Trophoblast cell (in vitro differentiated cells and primary cell): ENCODE results near the gene MYL9.
"Not testable (repeated sequence)": the region's sequence is repeated elsewhere in the genome, so short reads cannot be mapped to it uniquely, and the experiment has no call there.

Experiments
- DNase-seq, 2 donors: peaks; one replicate each; pipeline ENCODE4 v3.0.0-alpha.2; 2016
- H2AFZ ChIP-seq: 2 replicates; pipeline ENCODE4 v1.6.1; 2013; ENCODE audit warnings: low read length, moderate library complexity, mild to moderate bottlenecking; ENCODE audit not compliant: insufficient read depth, poor library complexity
- H2AK5ac ChIP-seq: 2 replicates; pipeline ENCODE4 v1.6.1; 2013; ENCODE audit warnings: mild to moderate bottlenecking, low read length
- H2BK120ac ChIP-seq: 2 replicates; pipeline ENCODE4 v1.6.1; 2013; ENCODE audit warnings: low read length, mild to moderate bottlenecking, moderate library complexity; ENCODE audit not compliant: insufficient read depth, poor library complexity
- H2BK12ac ChIP-seq: 2 replicates; pipeline ENCODE4 v1.6.1; 2013; ENCODE audit warnings: mild to moderate bottlenecking, low read length, moderate library complexity
- H2BK5ac ChIP-seq: 2 replicates; pipeline ENCODE4 v1.6.1; 2013; ENCODE audit warnings: low read length, low read depth, moderate library complexity, mild to moderate bottlenecking; ENCODE audit not compliant: poor library complexity
- H3K14ac ChIP-seq: 2 replicates; pipeline ENCODE4 v1.6.1; 2013; ENCODE audit warnings: mild to moderate bottlenecking, low read length
- H3K18ac ChIP-seq: 2 replicates; pipeline ENCODE4 v1.6.1; 2013; ENCODE audit warnings: mild to moderate bottlenecking, low read length
- H3K23ac ChIP-seq: 2 replicates; pipeline ENCODE4 v1.6.1; 2013; ENCODE audit warnings: low read length
- H3K27ac ChIP-seq: 2 replicates; pipeline ENCODE4 v1.5.1; 2013; ENCODE audit warnings: low read depth, mild to moderate bottlenecking, inconsistent platforms, low read length, moderate library complexity
- H3K27me3 ChIP-seq: 2 replicates; pipeline ENCODE4 v1.6.1; 2013; ENCODE audit warnings: inconsistent platforms, mild to moderate bottlenecking, low read length, moderate library complexity; ENCODE audit not compliant: insufficient read depth
- H3K36me3 ChIP-seq, 2 experiments: 1 replicate in 1 of 2; 2 replicates in 1 of 2; pipeline ENCODE4 v1.6.1; 2013; ENCODE audit warnings: low read length in 2 of 2, mild to moderate bottlenecking in 2 of 2, moderate library complexity in 1 of 2; ENCODE audit not compliant: insufficient read depth in 2 of 2, control insufficient read depth in 1 of 2
- H3K4ac ChIP-seq: 2 replicates; pipeline ENCODE4 v1.6.1; 2013; ENCODE audit warnings: low read depth, mild to moderate bottlenecking, low read length, moderate library complexity
- H3K4me1 ChIP-seq, 2 experiments: 1 replicate in 1 of 2; 2 replicates in 1 of 2; pipeline ENCODE4 v1.6.1; 2013; ENCODE audit warnings: low read length in 2 of 2, mild to moderate bottlenecking in 2 of 2, moderate library complexity in 1 of 2; ENCODE audit not compliant: insufficient read depth in 2 of 2, control insufficient read depth in 1 of 2
- H3K4me2 ChIP-seq: 2 replicates; pipeline ENCODE4 v1.6.1; 2013; ENCODE audit warnings: inconsistent platforms, mild to moderate bottlenecking, low read length, moderate library complexity
- H3K4me3 ChIP-seq: 2 replicates; pipeline ENCODE4 v1.5.1; 2013; ENCODE audit warnings: mild to moderate bottlenecking, low read depth, low read length, inconsistent platforms
- H3K79me1 ChIP-seq: one replicate; pipeline ENCODE4 v1.6.1; 2013; ENCODE audit warnings: low read length
- H3K79me2 ChIP-seq: 2 replicates; pipeline ENCODE4 v1.6.1; 2013; ENCODE audit warnings: low read length, mild to moderate bottlenecking; ENCODE audit not compliant: control insufficient read depth, insufficient read depth, poor library complexity
- H3K9ac ChIP-seq: 2 replicates; pipeline ENCODE4 v1.6.1; 2013; ENCODE audit warnings: mild to moderate bottlenecking, low read length
- H3K9me3 ChIP-seq: 2 replicates; pipeline ENCODE4 v1.6.1; 2013; ENCODE audit warnings: low read depth, mild to moderate bottlenecking, control low read depth, inconsistent platforms, low read length; ENCODE audit not compliant: insufficient read depth
- H4K12ac ChIP-seq: 2 replicates; pipeline ENCODE4 v1.6.1; 2013; ENCODE audit warnings: low read depth, mild to moderate bottlenecking, low read length, moderate library complexity
- H4K8ac ChIP-seq: 2 replicates; pipeline ENCODE4 v1.6.1; 2013; ENCODE audit warnings: low read depth, mild to moderate bottlenecking, low read length, moderate library complexity
- H4K91ac ChIP-seq: one replicate; pipeline ENCODE4 v1.6.1; 2013; ENCODE audit warnings: low read depth, mild to moderate bottlenecking, low read length, moderate library complexity
- WGBS: extraction: QIAGEN DNeasy Blood & Tissue Kit; methylation state at CpG from one replicate; pipeline ENCODE4 v1.1.7; 2013; ENCODE audit warnings: missing lambda C conversion rate; ENCODE audit not compliant: insufficient read length, insufficient coverage; ENCODE audit errors: extremely low coverage; 5-methylcytosine and 5-hydroxymethylcytosine counted together

MYL9 gene

DNA sequence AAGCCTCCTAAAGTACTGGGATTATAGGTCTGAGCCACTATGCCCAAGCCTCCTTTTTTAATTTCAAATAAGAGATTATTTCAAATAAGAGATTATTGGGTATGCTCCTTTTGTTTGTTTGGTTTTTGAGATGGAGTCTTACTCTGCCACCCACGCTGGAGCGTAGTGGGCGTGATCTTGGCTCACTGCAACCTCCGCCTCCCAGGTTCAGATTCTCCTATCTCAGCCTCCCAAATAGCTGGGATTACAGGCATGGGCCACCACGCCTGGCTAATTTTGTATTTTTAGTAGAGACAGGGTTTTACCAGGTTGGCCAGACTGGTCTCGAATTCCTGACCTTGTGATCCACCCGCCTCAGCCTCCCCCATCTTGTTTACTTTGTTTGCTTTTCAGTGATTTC lies 18.9 kb upstream of the MYL9 start:
- not testable (repeated sequence) for H2BK5ac ChIP-seq, H2BK120ac ChIP-seq, H3K9ac ChIP-seq, H3K14ac ChIP-seq, H3K79me2 ChIP-seq, H3K4me2 ChIP-seq, H4K8ac ChIP-seq, H2AFZ ChIP-seq, H2BK12ac ChIP-seq, H3K4me1 ChIP-seq, H3K79me1 ChIP-seq, H3K18ac ChIP-seq, H3K23ac ChIP-seq, H2AK5ac ChIP-seq, H4K91ac ChIP-seq, H4K12ac ChIP-seq, H3K27me3 ChIP-seq, H3K4ac ChIP-seq, H3K4me3 ChIP-seq, DNase-seq, H3K27ac ChIP-seq, H3K9me3 ChIP-seq
- WGBS = no CpG with 5 or more reads among the region's 7 CpGs
- H3K36me3 ChIP-seq = peaks cover 60 to 61% of the 10 kb centered on the region in 2 experiments

- H3K4me1 ChIP-seq = no peaks in the 10 kb centered on the region
- no peak overlapping the region for H2BK120ac ChIP-seq
- no peak overlapping the region for H2BK12ac ChIP-seq
- no peak overlapping the region for H4K8ac ChIP-seq
- H4K12ac ChIP-seq = no peak overlapping the region
- no peak overlapping the region for H3K4me2 ChIP-seq
- no peak overlapping the region for H3K4me3 ChIP-seq
- no peak overlapping the region for H2BK5ac ChIP-seq
- WGBS = no CpG with 5 or more reads among the region's 3 CpGs
- H2AK5ac ChIP-seq = no peak overlapping the region
- DNase-seq = no peak
- H3K27ac ChIP-seq = no peak overlapping the region
- peaks cover 66% of the 10 kb centered on the region in 2 experiments for H3K36me3 ChIP-seq
- H3K9me3 ChIP-seq = no peaks in the 10 kb centered on the region
- no peaks in the 10 kb centered on the region for H3K79me2 ChIP-seq
- H3K14ac ChIP-seq = no peak overlapping the region
- no peak overlapping the region for H3K9ac ChIP-seq
- no peak overlapping the region for H2AFZ ChIP-seq
- no peaks in the 10 kb centered on the region for H3K79me1 ChIP-seq
- H3K4ac ChIP-seq = no peak overlapping the region
- H4K91ac ChIP-seq = no peak overlapping the region
- H3K18ac ChIP-seq = no peak overlapping the region
- H3K27me3 ChIP-seq = no peaks in the 10 kb centered on the region
- H3K23ac ChIP-seq = no peak overlapping the region
Measured at GRCh38 chr20:36523341-36523740, 18.0 kb upstream of the MYL9 start.

DNA sequence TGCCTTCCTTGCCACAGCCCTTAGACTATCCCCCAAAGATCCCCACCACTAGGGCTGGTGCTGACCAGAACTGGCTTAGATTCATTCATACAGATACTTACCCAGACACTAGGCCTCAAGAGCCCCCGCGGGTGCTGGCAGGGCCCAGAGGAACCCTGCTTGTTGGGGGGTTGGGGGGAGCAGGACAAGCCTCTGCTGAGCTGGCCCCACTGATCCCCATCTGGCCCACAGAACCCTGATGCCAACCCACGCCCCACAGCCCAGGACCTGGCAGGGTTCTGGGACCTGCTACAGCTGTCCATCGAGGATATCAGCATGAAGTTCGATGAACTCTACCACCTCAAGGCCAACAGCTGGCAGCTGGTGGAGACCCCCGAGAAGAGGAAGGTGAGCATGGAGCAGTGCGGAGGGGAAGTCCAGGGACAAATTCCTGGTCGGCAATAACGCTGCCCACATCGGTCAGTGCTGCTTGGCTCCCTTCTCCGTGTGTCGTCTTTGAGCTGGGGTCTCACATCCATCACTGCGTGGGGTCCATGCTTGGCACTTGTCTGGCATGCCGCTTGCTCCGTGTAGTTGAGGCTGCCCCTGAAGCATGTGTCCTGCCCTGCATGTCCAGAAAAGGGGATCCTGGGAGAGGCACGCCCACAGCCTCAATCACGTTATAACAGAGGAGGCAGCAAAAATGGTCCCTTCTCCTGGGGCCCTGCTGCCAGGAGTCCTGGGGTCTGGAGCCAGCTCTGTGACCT lies 15.5 kb upstream of the MYL9 start:
- no peak overlapping the region for H3K23ac ChIP-seq
- H2BK120ac ChIP-seq = no peak overlapping the region
- H3K14ac ChIP-seq = no peak overlapping the region
- H3K9ac ChIP-seq = no peak overlapping the region
- no peak for DNase-seq
- no CpG with 5 or more reads among the region's 17 CpGs for WGBS
- no peak overlapping the region for H3K4ac ChIP-seq
- no peaks in the 10 kb centered on the region for H3K27me3 ChIP-seq
- H2AK5ac ChIP-seq = no peak overlapping the region
- no peak overlapping the region for H4K12ac ChIP-seq
- no peak overlapping the region for H4K91ac ChIP-seq
- no peak overlapping the region for H2BK12ac ChIP-seq
- H3K9me3 ChIP-seq = no peaks in the 10 kb centered on the region
- no peak overlapping the region for H2AFZ ChIP-seq
- no peak overlapping the region for H3K18ac ChIP-seq
- no peak overlapping the region for H4K8ac ChIP-seq
- no peaks in the 10 kb centered on the region for H3K4me1 ChIP-seq
- no peaks in the 10 kb centered on the region for H3K79me1 ChIP-seq
- no peak overlapping the region for H3K4me3 ChIP-seq
- peaks cover 68 to 69% of the 10 kb centered on the region in 2 experiments for H3K36me3 ChIP-seq
- no peaks in the 10 kb centered on the region for H3K79me2 ChIP-seq
- H3K27ac ChIP-seq = no peak overlapping the region
- H3K4me2 ChIP-seq = no peak overlapping the region
- H2BK5ac ChIP-seq = no peak overlapping the region

DNA sequence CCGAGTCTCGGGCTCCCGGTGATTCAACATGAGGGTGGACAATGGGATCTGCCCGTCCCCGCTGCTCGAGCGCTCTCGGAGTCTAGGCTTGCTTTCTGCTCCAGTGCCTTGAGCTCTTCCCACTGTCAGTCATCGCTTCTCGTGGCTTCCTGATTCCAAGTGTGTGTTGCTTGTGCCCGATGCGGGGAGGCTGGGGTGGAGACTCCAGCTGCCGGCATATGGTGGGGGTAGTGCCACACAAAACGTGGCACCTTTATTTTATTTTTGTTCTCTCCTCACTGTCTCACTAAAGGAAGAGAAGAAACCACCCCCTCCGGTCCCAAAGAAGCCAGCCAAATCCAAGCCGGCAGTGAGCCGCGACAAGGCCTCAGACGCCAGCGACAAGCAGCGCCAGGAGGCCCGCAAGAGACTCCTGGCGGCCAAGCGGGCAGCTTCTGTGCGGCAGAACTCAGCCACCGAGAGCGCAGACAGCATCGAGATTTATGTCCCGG lies 14.8 kb upstream of the MYL9 start:
- no CpG with 5 or more reads among the region's 29 CpGs for WGBS
- no peaks in the 10 kb centered on the region for H3K9me3 ChIP-seq

More for the DNA sequence above, 14.8 kb upstream of the MYL9 start:
- no peak overlapping the region for H2AFZ ChIP-seq
- H3K23ac ChIP-seq = no peak overlapping the region
- H4K8ac ChIP-seq = no peak overlapping the region
- H2BK12ac ChIP-seq = no peak overlapping the region
- no peak overlapping the region for H3K18ac ChIP-seq
- H3K9ac ChIP-seq = no peak overlapping the region
- H4K12ac ChIP-seq = no peak overlapping the region
- no peaks in the 10 kb centered on the region for H3K79me1 ChIP-seq
- H3K14ac ChIP-seq = no peak overlapping the region
- peaks cover 66 to 69% of the 10 kb centered on the region in 2 experiments for H3K36me3 ChIP-seq
- no peaks in the 10 kb centered on the region for H3K27me3 ChIP-seq
- no peak overlapping the region for H2AK5ac ChIP-seq
- no peak overlapping the region for H4K91ac ChIP-seq
- H2BK5ac ChIP-seq = no peak overlapping the region
- no peak overlapping the region for H3K27ac ChIP-seq
- no peak overlapping the region for H3K4ac ChIP-seq
- H2BK120ac ChIP-seq = no peak overlapping the region
- H3K4me2 ChIP-seq = no peak overlapping the region
- DNase-seq = no peak
- no peak overlapping the region for H3K4me3 ChIP-seq
- no peaks in the 10 kb centered on the region for H3K79me2 ChIP-seq
- H3K4me1 ChIP-seq = no peaks in the 10 kb centered on the region
